Chondrocyte (in vitro differentiated cells): ENCODE data around the gene LRP2. TPM values are rescaled to one million over a fixed set of nuclear protein-coding genes. Genes with fewer than 3 reads are reported as not detected.

ENCODE experiments used
- DNase-seq: peaks from one replicate; pipeline ENCODE4 v3.0.0; 2021; ENCODE audit warnings: mixed read lengths, low spot score
- H3K27ac Mint-ChIP-seq: one replicate; pipeline ENCODE4 v1.8.0; 2021; ENCODE audit warnings: mild to moderate bottlenecking, moderate library complexity, mixed read lengths; ENCODE audit not compliant: unreplicated experiment
- H3K27me3 Mint-ChIP-seq: 2 replicates; pipeline ENCODE4 v1.8.0; 2021; ENCODE audit warnings: low read depth, mixed read lengths
- H3K36me3 Mint-ChIP-seq: 2 replicates; pipeline ENCODE4 v1.8.0; 2021; ENCODE audit warnings: low read depth, mixed read lengths
- H3K4me1 Mint-ChIP-seq: 2 replicates; pipeline ENCODE4 v1.8.0; 2021; ENCODE audit warnings: low read depth, mild to moderate bottlenecking, mixed read lengths
- H3K4me3 Mint-ChIP-seq: one replicate; pipeline ENCODE4 v1.8.0; 2021; ENCODE audit warnings: mild to moderate bottlenecking, moderate library complexity, mixed read lengths; ENCODE audit not compliant: unreplicated experiment
- H3K9me3 Mint-ChIP-seq: 2 replicates; pipeline ENCODE4 v1.8.0; 2021; ENCODE audit warnings: low read depth, mixed read lengths
- CTCF ChIP-seq: fragments of 200-600 bp; sonication (generic); IDR thresholded peaks from 2 replicates; pipeline ENCODE4 v1.5.0; 2021; ENCODE audit warnings: antibody characterized with exemption, mild to moderate bottlenecking, moderate library complexity
- total RNA-seq: library from RNA; stranded (reverse); gene quantifications from 3 replicates; pipeline ENCODE4 v1.2.1, GENCODE V29; 2021

LRP2 gene
- total RNA-seq, 1 donor from 2014 or later = not detected

- no peak overlapping the region for H3K27ac Mint-ChIP-seq
Observed at GRCh38 chr2:169372561-169372960, 10.2 kb upstream of the LRP2 start.

GRCh38 chr2:169366066-169366465, 3.7 kb upstream of the LRP2 start:
- DNase-seq = no peak
- no peaks in the 10 kb centered on the region for H3K36me3 Mint-ChIP-seq
- H3K9me3 Mint-ChIP-seq = no peaks in the 10 kb centered on the region
- TF ChIP-seq CTCF = no peak
- no peak overlapping the region for H3K4me3 Mint-ChIP-seq
- H3K27ac Mint-ChIP-seq = no peak overlapping the region
- peaks cover 41% of the 10 kb centered on the region for H3K4me1 Mint-ChIP-seq
- peaks cover 37% of the 10 kb centered on the region for H3K27me3 Mint-ChIP-seq

More at GRCh38 chr2:169372561-169372960, 10.2 kb upstream of the LRP2 start:
- Mint-ChIP-seq H3K36me3 (no peaks in the 10 kb centered on the region), H3K27me3 (peaks cover 30% of the 10 kb centered on the region), H3K9me3 (no peaks in the 10 kb centered on the region), H3K4me3 (no peak overlapping the region), H3K4me1 (no peaks in the 10 kb centered on the region)
- DNase-seq = no peak
- no peak for TF ChIP-seq CTCF

GRCh38 chr2:169365029-169365480, 2.7 kb upstream of the LRP2 start:
- H3K36me3 Mint-ChIP-seq = no peaks in the 10 kb centered on the region
- H3K27ac Mint-ChIP-seq = no peak overlapping the region
- no peak for TF ChIP-seq CTCF
- H3K9me3 Mint-ChIP-seq = no peaks in the 10 kb centered on the region
- DNase-seq = no peak
- peaks cover 41% of the 10 kb centered on the region for H3K4me1 Mint-ChIP-seq
- peaks cover 40% of the 10 kb centered on the region for H3K27me3 Mint-ChIP-seq
- peak overlapping the region; percentile 70 for H3K4me3 Mint-ChIP-seq

GRCh38 chr2:169363560-169364150, 1.3 kb upstream of the LRP2 start:
- Mint-ChIP-seq H3K4me1 (peaks cover 41% of the 10 kb centered on the region), H3K36me3 (no peaks in the 10 kb centered on the region), H3K4me3 (peak overlapping the region; percentile 70), H3K9me3 (no peaks in the 10 kb centered on the region), H3K27me3 (peaks cover 41% of the 10 kb centered on the region), H3K27ac (no peak overlapping the region)
- peak; percentile 10 for TF ChIP-seq CTCF
- no peak for DNase-seq

- Mint-ChIP-seq H3K4me3 (peak overlapping the region; percentile 70), H3K9me3 (no peaks in the 10 kb centered on the region), H3K27me3 (peaks cover 46% of the 10 kb centered on the region), H3K36me3 (no peaks in the 10 kb centered on the region), H3K27ac (no peak overlapping the region), H3K4me1 (peaks cover 41% of the 10 kb centered on the region)
- DNase-seq = no peak
- no peak for TF ChIP-seq CTCF
Observed at GRCh38 chr2:169362894-169363559, 693 bp upstream of the LRP2 start.
